ENCODE data around the gene COA8.

The COA8 gene

DNA sequence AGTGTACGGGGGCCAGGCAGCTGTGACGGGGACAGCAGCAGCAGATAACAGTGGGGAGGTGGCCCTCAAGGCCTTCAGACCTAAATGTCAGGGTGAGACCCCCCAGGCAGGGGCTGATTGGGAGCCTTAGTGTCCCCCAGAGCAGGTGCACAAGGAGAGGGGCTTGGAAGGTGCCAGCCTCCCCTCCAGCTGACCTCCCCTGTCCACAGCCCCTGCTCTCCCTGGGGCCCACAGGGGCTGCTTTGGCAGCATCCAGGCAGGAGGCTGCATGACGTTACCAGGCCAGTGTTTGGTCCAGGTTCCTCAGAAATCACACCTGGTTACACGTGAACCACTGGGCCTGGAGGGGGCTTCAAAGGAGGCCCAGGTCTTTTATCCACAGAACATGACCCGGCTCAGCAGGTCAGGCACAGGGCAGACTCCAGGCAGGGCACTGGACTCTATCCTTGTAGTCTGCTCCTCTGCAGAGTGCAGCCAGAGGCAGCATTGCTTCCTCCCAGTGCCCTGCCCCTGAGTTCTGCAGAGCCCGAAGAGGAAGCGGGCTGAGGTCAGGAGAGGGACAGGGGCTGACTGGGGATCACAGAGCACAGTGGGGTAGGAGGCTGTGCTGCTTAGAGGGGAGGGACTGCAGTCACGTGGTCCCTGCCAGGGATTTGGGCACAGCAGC is 36.4 kb upstream of the COA8 start:
- Histone ChIP-seq H3K27me3 (peaks cover 10% of the 10 kb centered on the region), H3K4me1 (peaks cover 9% of the 10 kb centered on the region; the same call in 1 of the 2 replicates), H3K4me3 (ENCODE audit: low read depth, low read length) (no peak overlapping the region), H3K36me3 (peaks cover 18% of the 10 kb centered on the region), H3K9me3 (no peaks in the 10 kb centered on the region)
- TF ChIP-seq, protein P1, sequence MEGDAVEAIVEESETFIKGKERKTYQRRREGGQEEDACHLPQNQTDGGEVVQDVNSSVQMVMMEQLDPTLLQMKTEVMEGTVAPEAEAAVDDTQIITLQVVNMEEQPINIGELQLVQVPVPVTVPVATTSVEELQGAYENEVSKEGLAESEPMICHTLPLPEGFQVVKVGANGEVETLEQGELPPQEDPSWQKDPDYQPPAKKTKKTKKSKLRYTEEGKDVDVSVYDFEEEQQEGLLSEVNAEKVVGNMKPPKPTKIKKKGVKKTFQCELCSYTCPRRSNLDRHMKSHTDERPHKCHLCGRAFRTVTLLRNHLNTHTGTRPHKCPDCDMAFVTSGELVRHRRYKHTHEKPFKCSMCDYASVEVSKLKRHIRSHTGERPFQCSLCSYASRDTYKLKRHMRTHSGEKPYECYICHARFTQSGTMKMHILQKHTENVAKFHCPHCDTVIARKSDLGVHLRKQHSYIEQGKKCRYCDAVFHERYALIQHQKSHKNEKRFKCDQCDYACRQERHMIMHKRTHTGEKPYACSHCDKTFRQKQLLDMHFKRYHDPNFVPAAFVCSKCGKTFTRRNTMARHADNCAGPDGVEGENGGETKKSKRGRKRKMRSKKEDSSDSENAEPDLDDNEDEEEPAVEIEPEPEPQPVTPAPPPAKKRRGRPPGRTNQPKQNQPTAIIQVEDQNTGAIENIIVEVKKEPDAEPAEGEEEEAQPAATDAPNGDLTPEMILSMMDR (IDR thresholded peaks at IDR 0.05; ENCODE audit: low read depth, low read length): no peak
- no peak for DNase-seq

DNA sequence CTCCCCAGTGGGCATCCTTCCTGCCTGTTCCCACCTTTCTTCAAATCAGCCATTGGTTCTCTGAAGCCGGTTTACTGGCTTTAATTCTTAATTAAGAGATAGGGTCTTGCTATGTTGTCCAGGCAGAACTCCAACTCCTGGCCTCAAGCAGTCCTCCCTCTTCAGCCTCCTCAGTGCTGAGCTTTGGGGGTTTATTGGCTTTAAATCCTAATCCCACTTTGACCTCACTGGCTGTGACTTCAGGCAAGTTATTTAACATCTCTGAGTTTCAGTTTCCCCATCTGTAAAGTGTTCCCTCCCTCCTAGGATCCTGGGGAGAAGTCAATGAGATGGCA is 35.9 kb upstream of the COA8 start:
- H3K36me3 ChIP-seq: peaks cover 15% of the 10 kb centered on the region
- peaks cover 9% of the 10 kb centered on the region; the same call in 1 of the 2 replicates for H3K4me1 ChIP-seq
- no peak for DNase-seq
- peaks cover 10% of the 10 kb centered on the region for H3K27me3 ChIP-seq
- TF ChIP-seq, protein P1 (IDR thresholded peaks at IDR 0.05; ENCODE audit: low read depth, low read length): no peak
- H3K4me3 ChIP-seq (ENCODE audit: low read depth, low read length): no peak overlapping the region
- H3K9me3 ChIP-seq: no peaks in the 10 kb centered on the region

DNA sequence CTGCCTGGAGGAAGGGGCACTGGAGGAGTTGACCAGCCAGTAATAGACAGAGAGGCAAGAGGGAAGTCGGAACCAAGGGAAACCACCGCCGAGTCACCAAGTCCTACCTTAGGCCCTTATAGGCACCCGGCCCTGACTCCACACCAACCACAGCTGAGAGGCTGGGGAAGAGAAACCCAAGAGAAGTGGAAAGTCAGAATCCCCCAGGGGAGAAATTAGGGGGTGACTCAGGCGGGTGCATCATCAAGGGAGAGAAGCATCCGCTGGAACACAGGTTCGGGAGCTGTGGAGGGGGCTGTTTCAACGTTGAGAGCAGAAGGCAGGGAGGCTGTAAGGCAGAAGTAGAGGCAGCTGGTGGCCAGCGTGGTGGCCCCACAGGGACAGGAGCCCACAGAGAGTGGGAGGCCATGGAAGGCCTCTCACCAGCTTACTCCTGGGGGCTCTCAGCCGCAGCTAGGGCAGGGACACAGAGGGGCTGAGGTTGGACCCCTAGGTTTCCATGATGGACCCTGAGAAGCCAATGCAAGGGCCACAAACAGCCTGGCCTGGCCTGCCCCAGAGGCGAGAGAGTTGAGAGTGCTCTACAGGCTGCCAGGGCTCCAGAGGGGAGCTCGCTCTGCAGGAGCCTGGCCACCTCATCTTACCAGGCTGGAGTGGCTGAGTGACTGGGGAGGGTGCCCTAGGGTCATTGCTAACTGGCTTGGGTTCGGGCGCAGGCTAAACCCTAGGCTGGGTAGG is 35.2 kb upstream of the COA8 start:
- TF ChIP-seq, protein P1 (IDR thresholded peaks at IDR 0.05; ENCODE audit: low read depth, low read length): no peak
- Histone ChIP-seq H3K4me3 (ENCODE audit: low read depth, low read length) (peak overlapping the region; percentile 99), H3K4me1 (peaks cover 9% of the 10 kb centered on the region; the same call in 1 of the 2 replicates)

DNA sequence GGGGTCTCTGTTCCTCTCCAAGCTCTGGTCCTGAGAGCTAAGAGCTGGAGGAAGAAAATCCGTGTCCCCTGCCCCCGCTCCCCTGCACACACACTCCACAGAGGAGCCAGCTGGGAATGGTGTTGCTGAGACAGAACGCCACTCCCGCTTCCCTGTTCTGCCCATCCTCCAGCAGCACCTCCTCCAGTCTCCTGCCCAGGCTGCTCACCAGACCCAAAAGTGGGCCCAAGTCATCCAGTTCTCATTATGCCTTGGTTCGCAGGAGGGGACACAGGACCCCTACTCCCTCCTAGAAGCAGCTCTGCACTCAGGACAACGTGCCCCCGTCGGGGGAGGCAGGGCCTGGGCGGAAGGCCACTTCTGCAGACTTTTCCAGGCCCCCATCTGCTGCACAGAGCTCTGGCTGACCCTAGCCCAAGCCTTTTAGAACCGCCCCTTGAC is 34.6 kb upstream of the COA8 start:
- Histone ChIP-seq H3K4me3 (ENCODE audit: low read depth, low read length) (peak overlapping the region; percentile 99), H3K36me3 (peaks cover 28% of the 10 kb centered on the region), H3K27me3 (peaks cover 1% of the 10 kb centered on the region), H3K9me3 (no peaks in the 10 kb centered on the region), H3K4me1 (peaks cover 6% of the 10 kb centered on the region; the same call in 1 of the 2 replicates)
- TF ChIP-seq, protein P1 (IDR thresholded peaks at IDR 0.05; ENCODE audit: low read depth, low read length): no peak
- peak; percentile 56 for DNase-seq

More for the DNA sequence above, 35.2 kb upstream of the COA8 start:
- Histone ChIP-seq H3K36me3 (peaks cover 22% of the 10 kb centered on the region), H3K27me3 (peaks cover 5% of the 10 kb centered on the region), H3K9me3 (no peaks in the 10 kb centered on the region)
- no peak for DNase-seq

DNA sequence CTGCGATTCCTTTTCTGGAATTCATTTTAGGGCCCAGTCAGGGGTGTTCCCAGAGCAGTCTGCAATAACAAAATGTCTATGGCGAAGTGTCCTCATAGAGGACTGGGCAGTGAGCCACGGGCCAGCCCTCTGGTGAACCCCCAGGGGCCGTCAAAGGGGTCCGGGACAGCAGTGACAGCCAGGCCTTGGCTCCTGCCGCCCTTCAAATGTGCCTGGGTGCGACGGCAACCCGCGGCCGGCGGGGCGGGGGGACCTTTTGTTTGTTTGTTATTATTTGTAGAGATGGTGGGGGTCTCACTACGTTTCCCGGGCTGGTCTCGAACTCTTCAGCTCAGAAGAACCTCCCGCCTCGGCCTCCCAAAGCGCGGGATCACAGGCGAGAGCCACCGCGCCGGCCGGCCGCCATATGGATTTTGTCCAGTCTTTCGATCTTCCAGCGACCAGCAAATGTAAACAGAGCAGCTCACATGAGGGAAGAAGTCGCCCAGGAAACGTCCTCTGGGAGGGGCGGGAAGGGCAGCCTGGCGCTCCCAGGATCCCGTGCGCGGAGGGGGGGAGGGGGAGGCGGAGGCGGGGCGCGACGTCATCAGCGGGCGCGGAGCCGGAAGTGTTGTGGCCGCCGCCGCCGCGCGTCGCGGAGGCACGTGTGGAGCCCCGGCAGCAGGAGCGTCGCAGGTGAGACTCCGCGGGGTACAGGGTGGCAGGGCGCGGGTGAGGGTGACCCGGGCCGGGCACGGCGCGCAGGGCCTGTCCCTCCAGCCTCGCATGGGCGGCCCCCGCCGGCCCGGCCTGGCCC is 34.0 kb upstream of the COA8 start, which contains the start of gene TRMT61A:
Gene TRMT61A (plus strand): TSS at position 610 of the 796 bp plus-strand sequence. CDS start 783 bp downstream, outside the sequence.
- Histone ChIP-seq H3K36me3 (peaks cover 32% of the 10 kb centered on the region), H3K9me3 (no peaks in the 10 kb centered on the region), H3K27me3 (no peaks in the 10 kb centered on the region), H3K4me3 (ENCODE audit: low read depth, low read length) (peak within 1 kb of the TSS; percentile 99), H3K4me1 (peaks cover 5% of the 10 kb centered on the region; the same call in 1 of the 2 replicates)
- TF ChIP-seq, protein P1 (IDR thresholded peaks at IDR 0.05; ENCODE audit: low read depth, low read length): no peak
- peak; percentile 92 for DNase-seq
